ENCODE measurements around the gene FAM43A. TPM values are rescaled to one million over a fixed set of nuclear protein-coding genes. Genes with fewer than 3 reads are reported as not detected.

FAM43A gene
- total and polyA plus RNA-seq, 10 of the 15 experiments (the other 5 are each of a cell fraction or from before 2014, with no cell fraction given): 0.27 to 5.0 (median 1.1) TPM

DNA sequence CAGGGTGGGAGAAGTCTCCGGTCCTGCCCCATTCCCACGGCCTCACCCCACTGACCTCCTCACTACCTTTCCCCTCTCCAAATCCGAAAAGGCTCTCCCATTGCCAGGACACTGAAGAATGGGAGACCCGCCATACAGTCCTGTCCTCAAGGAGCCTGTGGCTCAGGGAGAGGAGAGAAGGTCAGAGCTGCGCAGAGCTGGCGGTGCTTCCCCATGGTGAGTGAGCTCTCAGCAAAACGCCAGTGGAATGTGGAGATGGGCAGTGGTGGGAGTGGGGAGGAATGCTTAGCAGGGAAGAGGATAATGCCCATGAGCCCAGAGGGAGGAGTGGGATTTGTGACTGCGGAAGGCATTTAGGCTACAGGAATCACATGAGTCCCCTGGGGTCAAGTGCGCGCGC lies 20.1 kb downstream of the FAM43A start:
- CTCF ChIA-PET: no interaction called here
- Histone ChIP-seq H3K4me2 (ENCODE audit: control insufficient read depth, insufficient read depth) (no peak overlapping the region), H3K27me3 (replicated peaks in 1 of 2; ENCODE audit: control insufficient read depth in 2 of 2, insufficient read depth in 2 of 2, low read length in 1 of 2) (peaks cover 0 to 3% of the 10 kb centered on the region in 2 experiments; a peak in 2 of 4 replicates), H3K36me3 (ENCODE audit: control insufficient read depth in 2 of 2, insufficient read depth in 2 of 2, low read length in 1 of 2) (no peaks in the 10 kb centered on the region), H3K9ac (ENCODE audit: control insufficient read depth, insufficient read depth, low read length) (no peak overlapping the region), H2AFZ (ENCODE audit: control insufficient read depth, low read depth, low read length) (no peak overlapping the region), H3K4me1 (ENCODE audit: control insufficient read depth, insufficient read depth, low read length) (no peaks in the 10 kb centered on the region), H3K79me2 (ENCODE audit: control insufficient read depth, insufficient read depth, low read length) (no peaks in the 10 kb centered on the region), H3K4me3 (no peak overlapping the region), H4K20me1 (ENCODE audit: control insufficient read depth, insufficient read depth) (no peaks in the 10 kb centered on the region), H3K9me3 (replicated peaks; ENCODE audit: control insufficient read depth, insufficient read depth, low read length) (no peaks in the 10 kb centered on the region; the same call in 2 of the 3 replicates), H3K27ac (ENCODE audit: control insufficient read depth, insufficient read depth) (no peak overlapping the region)
- no TSS peak for BruUV-seq (replicated peaks)
- RAD21 ChIA-PET (ENCODE audit: unreplicated experiment): no interaction called here
- TF ChIP-seq NR2F1 (conservative IDR thresholded peaks at IDR 0.05) (no peak), CREM (IDR thresholded peaks at IDR 0.05; ENCODE audit: low read depth) (no peak), EP300 (IDR thresholded peaks at IDR 0.05; ENCODE audit: borderline replicate concordance in 1 of 2, control insufficient read depth in 1 of 2, low read depth in 2 of 2, low read length in 2 of 2) (no peak), BRCA1 (IDR thresholded peaks at IDR 0.05; ENCODE audit: low read depth, low read length) (no peak), SIN3A (IDR thresholded peaks at IDR 0.05; ENCODE audit: low read depth, low read length) (no peak), SREBF2 (IDR thresholded peaks at IDR 0.05; ENCODE audit: low read length) (no peak), NFYA (IDR thresholded peaks at IDR 0.05; ENCODE audit: borderline replicate concordance, low read depth, low read length) (no peak), CEBPB (IDR thresholded peaks at IDR 0.05; ENCODE audit: borderline replicate concordance in 1 of 2, low read depth in 2 of 2, low read length in 2 of 2) (no peak), IKZF1 (conservative IDR thresholded peaks at IDR 0.05) (no peak), PML (IDR thresholded peaks at IDR 0.05; ENCODE audit: low read length) (no peak), SUPT20H (IDR thresholded peaks at IDR 0.05; ENCODE audit: borderline replicate concordance, control insufficient read depth, low read depth, low read length) (no peak), ZNF207 (IDR thresholded peaks at IDR 0.05; ENCODE audit: borderline replicate concordance) (no peak), SREBF1 (IDR thresholded peaks at IDR 0.05; ENCODE audit: low read length) (no peak), RAD21 (IDR thresholded peaks at IDR 0.05; ENCODE audit: insufficient read depth, low read depth, low read length) (no peak), POLR2AphosphoS5 (IDR thresholded peaks at IDR 0.05; ENCODE audit: low read length) (no peak), NFIC (IDR thresholded peaks at IDR 0.05; ENCODE audit: low read depth, low read length) (no peak)
- TF ChIP-seq, protein P1, sequence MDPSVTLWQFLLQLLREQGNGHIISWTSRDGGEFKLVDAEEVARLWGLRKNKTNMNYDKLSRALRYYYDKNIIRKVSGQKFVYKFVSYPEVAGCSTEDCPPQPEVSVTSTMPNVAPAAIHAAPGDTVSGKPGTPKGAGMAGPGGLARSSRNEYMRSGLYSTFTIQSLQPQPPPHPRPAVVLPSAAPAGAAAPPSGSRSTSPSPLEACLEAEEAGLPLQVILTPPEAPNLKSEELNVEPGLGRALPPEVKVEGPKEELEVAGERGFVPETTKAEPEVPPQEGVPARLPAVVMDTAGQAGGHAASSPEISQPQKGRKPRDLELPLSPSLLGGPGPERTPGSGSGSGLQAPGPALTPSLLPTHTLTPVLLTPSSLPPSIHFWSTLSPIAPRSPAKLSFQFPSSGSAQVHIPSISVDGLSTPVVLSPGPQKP (IDR thresholded peaks at IDR 0.05; ENCODE audit: low read depth, low read length): no peak
- TF ChIP-seq, protein P2, sequence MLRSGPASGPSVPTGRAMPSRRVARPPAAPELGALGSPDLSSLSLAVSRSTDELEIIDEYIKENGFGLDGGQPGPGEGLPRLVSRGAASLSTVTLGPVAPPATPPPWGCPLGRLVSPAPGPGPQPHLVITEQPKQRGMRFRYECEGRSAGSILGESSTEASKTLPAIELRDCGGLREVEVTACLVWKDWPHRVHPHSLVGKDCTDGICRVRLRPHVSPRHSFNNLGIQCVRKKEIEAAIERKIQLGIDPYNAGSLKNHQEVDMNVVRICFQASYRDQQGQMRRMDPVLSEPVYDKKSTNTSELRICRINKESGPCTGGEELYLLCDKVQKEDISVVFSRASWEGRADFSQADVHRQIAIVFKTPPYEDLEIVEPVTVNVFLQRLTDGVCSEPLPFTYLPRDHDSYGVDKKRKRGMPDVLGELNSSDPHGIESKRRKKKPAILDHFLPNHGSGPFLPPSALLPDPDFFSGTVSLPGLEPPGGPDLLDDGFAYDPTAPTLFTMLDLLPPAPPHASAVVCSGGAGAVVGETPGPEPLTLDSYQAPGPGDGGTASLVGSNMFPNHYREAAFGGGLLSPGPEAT (IDR thresholded peaks at IDR 0.05; ENCODE audit: low read depth): no peak
- TF ChIP-seq, protein P3, sequence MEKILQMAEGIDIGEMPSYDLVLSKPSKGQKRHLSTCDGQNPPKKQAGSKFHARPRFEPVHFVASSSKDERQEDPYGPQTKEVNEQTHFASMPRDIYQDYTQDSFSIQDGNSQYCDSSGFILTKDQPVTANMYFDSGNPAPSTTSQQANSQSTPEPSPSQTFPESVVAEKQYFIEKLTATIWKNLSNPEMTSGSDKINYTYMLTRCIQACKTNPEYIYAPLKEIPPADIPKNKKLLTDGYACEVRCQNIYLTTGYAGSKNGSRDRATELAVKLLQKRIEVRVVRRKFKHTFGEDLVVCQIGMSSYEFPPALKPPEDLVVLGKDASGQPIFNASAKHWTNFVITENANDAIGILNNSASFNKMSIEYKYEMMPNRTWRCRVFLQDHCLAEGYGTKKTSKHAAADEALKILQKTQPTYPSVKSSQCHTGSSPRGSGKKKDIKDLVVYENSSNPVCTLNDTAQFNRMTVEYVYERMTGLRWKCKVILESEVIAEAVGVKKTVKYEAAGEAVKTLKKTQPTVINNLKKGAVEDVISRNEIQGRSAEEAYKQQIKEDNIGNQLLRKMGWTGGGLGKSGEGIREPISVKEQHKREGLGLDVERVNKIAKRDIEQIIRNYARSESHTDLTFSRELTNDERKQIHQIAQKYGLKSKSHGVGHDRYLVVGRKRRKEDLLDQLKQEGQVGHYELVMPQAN (conservative IDR thresholded peaks at IDR 0.05): no peak
- FAIRE-seq (no peak), DNase-seq (ENCODE audit: low read depth, low spot score) (no peak), ATAC-seq (no peak)
- POLR2A ChIA-PET: no interaction called here
- SMC1A ChIA-PET (ENCODE audit: uncharacterized antibody, unreplicated experiment): no interaction called here
- intact Hi-C loops (cut with micrococcal nuclease; ENCODE audit: unreplicated experiment): no loop called here
- 78% methylated on average over 11 of the region's 11 CpGs for WGBS (ENCODE audit: insufficient coverage, insufficient replicate concordance, low lambda C conversion rate, missing lambda C conversion rate)
- in situ Hi-C loops (cut with MboI): no loop called here

Measured in GM12878 (cell line).